ENCODE data around the gene PRKG1.
"Not testable (repeated sequence)": the region's sequence is repeated elsewhere in the genome, so short reads cannot be mapped to it uniquely, and the experiment has no call there.

The PRKG1 gene

DNA sequence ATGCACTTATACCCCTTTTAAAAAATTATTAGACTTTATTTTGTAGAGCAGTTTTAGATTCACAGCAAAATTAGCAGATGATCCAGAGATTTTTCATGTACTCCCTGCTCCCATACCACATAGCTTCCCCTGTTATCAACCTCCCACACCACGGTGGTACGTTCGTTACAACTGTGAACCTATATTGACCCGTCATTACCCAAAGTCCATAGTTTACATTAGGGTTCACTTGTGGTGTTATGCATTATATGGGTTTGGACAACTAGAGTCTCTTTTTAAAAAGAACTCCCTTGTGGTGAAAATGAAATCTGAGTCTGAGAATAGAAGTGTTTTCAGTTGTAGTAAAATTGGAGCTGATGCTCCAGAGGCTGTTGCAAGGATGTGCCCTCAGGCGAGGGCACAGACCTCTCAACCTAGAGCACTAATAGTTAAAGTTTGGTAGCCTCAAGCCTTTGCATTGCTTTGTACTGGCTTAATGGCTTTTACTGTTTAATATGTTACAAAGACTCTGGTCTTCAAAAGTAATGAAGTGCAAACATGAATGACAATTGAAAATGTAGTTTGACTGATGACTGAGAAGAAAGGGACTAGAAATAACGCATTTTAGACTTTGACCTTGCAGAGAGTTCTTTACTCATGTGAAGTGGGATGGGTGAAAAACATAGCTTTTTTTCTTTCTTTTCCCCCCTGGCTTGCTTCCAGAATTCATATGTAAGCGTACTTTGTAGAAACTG, 655.7 kb downstream of the PRKG1 start:
- no peak for DNase-seq

DNA sequence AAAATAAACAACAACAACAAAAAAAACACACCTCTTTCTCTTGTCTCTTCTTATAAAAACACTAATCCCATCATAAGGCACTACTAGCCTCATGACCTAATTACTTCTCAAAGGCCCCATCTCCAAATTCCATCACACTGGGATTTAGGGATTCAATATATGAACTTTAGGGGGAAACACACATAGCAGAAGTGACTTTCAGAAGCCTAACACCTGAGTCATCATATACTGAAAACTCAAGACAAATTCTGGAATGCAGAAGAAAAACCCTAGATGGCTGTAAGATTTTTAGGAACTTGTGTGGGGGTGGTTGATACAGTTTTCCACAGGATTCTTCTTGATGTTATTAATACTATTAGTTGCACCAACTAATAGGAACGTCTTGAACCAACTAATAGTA, 658.8 kb downstream of the PRKG1 start:
- no peak for DNase-seq

DNA sequence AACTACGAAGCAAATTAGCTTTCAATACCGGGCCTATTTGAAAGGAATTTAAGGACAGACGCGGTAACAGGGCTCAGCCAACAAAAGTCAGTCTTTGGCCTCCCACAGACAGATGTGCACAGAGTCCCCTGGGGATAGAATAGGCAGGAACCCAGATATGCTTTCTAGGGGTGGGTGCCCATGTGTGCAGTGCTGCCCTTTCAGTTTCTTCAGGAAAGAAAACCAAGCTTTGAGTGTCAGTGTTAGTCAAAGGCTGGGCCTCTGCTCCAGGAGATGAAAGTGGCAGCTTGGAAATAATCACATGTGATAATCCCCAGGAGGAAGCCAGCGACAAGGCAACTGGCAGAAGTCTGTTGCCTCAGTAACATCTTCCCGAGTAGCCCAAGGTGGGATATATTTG, 668.9 kb downstream of the PRKG1 start:
- no peak for DNase-seq

DNA sequence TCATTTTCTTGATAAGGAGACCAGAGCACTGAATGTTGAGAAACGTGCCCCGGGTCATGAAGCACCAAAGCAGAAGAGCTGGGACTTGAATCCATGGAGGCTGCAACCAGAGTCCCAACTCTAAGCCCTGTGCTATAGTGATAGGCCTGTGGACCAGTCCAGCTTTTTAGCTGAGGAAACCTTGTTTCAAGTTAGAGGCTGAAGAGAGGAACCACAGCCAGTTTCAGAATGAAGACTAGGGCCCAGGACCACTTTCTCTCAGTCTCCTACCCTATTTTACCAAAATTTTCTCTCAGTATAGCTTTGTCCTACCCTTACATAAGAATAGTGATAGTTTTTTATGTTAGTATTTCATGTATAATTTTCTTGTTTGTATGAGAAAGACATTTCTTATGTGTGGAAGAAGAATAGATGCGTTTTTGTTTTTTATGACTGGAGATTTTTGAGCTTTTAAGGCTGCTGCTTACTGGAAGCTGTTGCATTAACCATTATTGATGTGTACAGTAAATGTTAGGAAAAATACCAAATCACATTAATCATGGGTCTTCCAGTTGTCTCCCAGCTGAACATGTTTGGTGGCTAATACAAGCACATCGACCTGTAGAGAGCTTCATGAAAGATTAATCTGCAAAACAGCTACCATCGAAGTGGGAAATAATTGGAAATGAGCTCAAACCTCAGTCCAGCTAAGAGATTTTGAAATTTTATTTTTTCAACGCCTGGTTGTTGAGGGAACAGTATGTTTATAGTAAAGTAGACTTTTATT, 670.1 kb downstream of the PRKG1 start:
- DNase-seq: no peak

DNA sequence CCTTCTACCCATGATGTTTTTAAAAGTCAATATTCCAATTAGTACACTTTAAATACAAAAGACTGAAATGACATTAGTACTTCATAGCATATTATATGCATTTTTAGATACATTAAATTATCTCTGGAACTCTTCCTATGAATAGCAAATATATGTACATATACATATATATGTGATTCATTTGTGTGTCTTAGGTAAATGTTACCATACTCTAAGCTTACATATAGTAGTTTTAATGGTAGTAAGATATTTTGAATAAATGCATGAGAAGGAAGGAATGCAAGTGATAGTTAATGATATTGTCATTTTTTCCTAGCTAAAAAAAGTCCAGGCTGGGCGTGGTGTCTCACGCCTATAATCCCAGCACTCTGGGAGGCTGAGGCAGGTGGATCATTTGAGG, 671.1 kb downstream of the PRKG1 start:
- DNase-seq: no peak

DNA sequence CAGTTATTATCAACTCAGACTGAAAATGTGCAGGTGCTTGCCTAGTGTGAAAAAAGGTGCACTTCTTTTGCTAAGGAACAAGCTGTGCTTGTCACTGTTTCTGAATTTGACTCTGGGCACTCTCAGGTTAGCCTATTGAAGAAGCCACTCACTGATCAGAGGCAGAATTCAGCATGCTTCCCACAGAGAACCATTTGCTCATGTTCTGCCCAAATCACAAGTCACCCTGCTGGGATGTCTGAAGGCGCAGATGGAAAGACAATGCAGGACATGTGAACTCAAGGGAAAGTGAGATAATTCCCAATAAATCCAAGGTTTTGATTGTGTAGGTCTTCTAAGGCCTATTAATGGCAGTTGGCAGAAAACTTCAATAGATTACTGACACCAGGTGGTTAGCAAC, 672.9 kb downstream of the PRKG1 start:
- DNase-seq: no peak

DNA sequence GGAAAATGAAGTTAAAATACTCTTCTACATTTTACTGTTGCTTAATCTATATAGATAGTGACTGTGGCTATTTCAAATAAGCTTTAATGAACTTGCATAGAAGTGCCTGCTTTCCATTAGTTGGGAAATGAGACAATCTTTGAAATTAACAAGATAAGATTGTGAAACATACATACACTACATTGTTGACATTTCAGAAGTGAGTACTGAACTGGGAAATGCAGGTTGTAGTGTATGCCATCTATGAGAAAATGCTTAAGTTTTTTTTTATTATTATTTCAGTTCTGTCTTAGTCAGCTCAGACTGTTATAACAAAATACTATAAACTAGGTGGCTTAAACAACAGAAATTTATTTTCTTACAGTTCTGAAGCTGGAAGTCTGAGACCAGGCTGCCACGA, 674.7 kb downstream of the PRKG1 start:
- DNase-seq: no peak

DNA sequence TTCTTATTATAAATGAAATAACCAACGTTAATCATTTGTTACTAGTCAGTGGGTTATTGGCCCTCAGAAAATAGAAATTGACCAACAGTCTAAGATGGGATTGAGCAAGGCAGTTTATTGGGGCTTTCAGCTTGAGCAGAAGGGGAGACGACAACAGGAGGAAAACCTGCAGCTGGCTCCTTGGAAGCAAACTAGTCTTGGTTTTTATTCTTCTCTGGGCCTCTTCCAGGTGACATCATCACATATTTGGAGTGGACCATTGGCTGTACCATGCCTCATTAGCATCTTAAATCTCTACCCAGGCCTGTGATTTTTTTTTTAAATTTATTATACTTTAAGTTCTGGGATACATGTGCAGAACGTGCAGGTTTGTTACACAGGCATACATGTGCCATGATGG, 684.1 kb downstream of the PRKG1 start:
- no peak for DNase-seq

DNA sequence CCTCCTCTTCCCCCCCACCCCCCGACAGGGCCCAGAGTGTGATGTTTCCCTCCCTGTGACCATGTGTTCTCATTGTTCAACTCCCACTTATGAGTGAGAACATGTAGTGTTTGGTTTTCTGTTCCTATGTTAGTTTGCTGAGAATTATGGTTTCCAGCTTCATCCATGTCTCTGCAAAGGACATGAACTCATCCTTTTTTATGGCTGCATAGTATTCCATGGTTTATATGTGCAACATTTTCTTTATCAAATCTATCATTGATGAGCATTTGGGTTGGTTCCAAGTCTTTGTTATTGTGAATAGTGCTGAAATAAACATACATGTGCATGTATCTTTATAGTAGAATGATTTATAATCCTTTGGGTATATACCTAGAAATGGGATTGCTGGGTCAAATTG, 684.6 kb downstream of the PRKG1 start:
- DNase-seq: not testable (repeated sequence)

DNA sequence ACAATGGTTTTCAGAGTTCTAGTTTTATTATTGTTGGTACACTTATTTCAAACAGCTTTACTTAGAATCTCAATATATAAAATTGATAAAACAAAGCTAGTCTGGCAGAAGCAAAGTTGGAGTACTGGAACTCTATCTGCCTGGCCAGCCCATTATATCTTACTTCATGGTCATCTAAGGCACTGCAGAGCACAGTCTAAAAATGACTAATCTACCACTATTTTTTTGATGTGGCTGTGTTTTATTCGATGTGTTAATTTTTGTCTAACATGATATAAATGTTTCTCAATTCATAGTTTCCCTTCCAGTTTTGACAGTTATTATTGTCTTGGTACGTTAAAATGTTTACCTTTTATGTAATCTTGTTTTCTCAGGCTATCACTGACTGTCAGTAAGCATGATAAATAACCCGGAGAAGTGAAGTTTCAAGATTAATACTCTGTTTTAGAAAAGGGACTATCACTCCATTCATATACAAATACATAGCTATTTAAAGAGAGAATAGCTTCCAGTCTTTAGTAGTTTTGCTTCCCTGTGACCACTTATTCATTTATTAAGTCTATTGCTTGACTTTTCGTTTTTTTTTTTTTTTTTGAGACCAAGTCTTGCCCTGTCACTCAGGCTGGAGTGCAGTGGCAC, 685.7 kb downstream of the PRKG1 start:
- DNase-seq: no peak

DNA sequence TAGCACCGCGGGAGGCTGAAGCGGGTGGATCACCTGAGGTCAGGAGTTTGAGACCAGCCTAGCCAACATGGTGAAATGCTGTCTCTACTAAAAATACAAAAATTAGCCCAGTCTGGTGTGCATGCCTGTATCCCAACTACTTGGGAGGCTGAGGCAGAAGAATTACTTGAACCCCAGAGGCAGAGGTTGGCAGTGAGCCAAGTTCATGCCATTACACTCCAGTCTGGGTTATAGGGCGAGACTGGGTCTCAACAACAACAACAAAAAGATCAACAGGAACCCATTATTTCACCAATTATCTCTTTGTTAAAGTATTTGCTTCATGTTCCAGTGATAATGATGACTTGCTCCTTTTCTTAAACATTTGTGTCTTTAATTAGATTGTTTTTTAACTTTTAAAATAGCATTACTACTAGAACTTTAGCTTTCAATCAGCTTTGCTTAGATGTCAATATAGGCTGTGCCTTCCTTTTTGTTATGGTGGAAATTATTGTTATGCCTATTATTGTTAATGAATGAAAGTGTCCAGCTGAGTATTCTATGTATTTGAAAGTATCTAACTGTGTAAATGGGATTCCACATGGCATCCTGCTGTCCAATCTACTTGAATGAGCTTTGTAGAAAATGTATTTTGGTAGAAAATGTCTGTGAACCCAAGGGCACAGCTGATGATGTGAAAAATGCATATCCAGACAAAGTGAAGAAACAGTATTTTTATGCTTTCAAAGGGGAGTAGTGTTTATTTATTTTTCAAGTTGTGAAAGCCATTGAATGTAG, 686.8 kb downstream of the PRKG1 start:
- DNase-seq: no peak

DNA sequence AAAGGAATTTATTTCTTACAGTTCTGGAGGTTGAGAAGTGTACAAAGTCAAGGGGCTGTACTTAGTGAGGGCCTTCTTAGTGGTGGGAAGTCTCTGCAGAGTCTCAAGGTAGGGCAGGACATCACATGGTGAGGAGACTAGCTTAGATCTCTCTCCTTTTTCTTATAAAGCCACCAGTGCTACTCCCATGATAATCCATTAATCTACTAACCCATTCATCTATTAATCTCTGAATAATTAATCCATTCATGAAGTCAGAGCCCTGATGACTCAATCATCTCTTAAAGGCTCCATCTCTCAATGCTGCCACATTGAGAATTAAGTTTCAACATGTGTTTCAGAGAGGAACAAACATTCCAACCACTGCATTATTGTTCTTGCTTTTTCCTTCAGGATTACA, 689.5 kb downstream of the PRKG1 start:
- no peak for DNase-seq

DNA sequence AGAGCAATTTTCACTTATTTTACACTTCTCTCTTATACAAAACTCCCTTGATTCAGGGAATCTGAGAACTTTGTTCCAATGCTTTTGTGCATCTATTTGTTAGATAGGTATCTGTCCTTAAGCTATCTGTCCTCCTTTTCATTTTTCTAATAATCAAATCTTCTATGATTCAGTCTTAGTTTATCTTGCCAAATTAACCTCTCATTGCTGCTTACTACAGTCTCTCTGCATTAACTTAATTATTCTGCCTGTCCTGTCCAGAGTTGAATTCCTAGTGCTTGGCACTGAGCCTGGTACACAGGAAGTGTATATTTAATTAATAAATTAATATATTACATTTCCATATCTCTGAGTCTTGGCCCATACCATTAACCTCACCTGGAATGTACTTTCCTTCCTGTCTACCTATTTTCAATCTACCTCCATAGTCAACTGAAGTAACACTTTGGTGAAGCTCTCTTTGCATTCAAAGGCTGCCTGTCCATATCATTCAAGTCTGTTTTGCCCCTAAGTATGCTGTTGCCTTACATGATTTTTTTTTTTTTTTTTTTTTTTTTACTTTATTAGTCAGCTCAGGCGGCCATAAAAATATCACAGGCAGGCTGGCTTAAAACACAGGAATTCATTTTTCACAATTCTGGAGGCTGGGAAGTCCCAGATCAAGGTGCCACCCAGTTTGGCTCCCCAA, 691.1 kb downstream of the PRKG1 start:
- DNase-seq: no peak

DNA sequence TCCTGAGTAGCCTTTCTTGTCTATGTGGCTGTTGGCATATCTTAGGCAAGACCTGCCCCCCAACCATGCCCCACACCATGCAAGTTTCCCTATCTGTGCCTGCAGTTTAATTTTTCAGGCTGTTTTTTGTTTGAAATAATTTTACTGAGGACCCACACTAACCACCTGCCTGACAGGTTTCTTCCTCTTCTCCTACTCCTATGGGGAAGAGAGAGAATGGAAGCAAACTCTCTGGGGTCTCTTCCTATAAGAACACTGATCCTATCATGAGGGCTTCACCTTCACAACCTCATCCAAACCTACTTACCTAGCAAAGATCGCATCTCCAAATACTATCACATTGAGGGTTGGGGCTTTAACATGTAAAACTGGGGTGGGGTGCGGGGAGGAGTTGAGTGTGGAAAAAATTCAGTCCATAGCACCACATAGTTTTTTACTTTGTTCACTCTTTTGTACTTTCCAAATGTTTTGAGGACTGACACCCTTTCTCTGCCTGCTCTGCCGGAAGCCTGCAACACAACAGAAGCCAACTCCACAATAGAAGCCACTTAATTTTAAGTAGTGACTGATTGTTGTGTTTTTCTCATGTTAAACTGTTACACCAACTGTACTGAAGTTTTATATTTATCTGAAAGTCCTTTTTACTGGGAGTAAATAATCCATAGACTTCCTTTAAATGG, 692.3 kb downstream of the PRKG1 start:
- no peak for DNase-seq

DNA sequence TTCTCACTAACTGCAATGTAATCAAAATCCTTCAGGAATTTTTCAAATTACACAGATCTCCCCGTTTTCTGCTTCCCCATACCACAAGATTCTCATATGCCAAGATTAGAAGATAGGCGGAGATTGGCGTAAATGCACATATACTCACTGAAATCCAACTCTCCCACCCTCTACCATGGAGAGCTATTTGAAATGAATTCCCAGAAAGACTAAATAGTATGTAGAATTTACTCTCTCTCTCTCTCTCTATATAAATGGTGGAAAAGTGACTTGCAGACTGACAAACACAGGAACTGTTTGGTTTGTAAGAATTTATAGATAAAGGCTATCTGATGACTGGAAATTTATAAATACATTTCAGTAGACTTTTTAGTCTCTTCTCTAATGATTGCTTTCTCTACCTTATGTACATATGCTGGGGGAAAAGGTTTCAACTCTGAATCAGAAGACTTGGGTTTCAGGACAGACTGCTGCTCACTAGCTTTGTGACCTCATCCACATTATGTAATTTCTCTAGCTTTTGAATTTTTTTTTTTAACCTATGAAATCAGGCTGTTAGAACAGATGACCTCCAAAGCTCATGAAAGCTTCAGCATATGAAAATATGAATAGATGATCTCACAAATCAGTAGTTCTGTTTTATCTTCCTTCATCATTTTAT, 692.9 kb downstream of the PRKG1 start:
- DNase-seq: no peak

DNA sequence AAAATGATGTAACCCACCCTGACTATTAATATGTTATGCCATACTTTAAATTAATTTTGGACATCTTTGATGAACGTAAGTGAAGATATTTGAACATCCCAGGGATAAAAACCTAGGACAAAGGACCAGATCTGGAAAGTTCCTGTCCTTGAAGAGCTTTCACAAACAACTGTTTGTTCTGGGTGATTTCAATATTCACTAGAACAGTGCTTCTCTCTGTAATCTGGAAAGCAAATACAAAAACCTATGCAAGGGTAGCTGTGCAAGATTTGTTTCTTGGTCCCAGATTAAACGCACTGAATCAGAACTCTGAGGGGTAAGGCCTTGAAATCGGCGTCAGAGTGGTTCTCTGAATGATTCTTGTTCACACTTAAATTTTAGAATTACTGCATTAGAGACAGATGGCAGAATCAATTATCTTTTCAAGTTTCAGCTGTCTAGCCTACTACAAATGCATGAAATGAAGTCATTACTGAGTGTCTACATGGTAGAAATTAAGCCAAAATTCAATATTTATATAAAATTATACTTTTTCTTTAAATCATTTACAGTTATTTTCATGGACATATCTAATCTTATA, 694.7 kb downstream of the PRKG1 start:
- no peak for DNase-seq

DNA sequence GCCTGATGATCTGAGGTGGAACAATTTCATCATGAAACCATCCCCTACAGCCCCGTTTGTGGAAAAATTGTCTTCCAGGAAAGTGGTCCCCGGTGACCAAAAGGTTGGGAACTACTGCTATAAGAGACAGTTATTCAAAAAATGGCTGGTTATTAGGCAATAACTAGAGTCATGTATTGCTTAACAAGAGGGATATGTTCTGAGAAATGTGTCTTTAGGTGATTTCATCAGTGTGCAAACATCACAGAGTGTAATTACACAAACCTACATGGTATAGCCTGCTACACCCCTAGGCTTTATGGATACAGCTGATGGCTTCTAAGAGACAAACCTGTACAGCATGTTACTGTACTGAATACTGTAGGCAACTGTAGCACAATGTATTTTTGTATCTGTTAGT, 696.4 kb downstream of the PRKG1 start:
- no peak for DNase-seq

DNA sequence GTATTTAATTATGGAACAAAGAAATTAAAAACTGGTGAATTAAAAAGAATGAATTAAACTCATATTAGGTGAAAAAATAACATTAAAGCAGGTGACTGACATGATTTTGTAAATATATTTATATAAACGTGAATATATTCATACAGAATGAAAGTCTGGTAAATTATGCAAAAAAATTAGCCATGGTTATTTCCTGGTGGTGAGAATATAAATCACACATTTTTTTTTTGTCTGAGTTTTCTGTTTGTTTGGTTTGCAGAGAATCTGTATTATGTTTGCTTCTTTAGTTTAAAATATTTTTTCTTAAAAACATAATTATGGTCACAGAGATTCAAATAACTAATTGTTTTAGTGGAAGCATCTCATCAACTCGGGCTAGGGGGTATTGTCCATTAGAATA, 698.1 kb downstream of the PRKG1 start:
- no peak for DNase-seq

DNA sequence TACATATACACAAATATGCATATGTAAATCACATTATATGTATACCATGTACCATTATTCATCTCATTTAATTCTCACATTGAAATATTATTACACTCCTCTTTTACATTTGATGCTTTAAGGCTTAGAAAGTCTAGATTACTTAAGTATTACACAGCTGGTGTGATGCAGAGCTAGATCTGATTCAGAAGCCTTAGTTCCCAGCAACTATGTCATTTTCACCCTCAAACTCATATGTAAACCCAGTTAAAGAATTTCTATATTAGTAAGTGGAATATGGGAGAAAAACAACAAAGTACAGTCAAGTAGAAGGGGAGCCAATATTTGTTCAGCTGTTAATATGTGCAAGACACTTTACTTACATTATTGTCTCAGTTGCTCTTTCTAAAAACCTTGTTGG, 699.4 kb downstream of the PRKG1 start:
- DNase-seq: no peak

DNA sequence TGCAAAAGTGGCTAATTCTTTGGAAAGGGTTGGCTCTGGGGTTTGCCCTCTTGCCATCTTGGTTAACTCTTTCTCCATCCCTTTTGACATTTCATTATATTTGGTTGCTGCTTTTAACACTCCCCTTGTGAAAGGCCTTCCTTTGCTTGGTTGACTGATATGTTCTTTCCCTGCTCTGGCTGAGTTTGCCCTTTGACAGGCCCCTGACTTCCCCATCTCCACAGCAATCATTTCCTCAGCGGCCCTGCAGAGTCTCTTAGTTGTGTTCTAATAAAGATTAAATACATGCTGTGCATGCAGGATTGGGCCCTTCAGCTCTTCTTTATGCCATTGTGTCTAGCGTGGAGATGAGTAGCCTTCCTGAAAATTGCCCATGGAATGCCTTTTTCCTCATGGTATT, 709.7 kb downstream of the PRKG1 start:
- no peak for DNase-seq

DNA sequence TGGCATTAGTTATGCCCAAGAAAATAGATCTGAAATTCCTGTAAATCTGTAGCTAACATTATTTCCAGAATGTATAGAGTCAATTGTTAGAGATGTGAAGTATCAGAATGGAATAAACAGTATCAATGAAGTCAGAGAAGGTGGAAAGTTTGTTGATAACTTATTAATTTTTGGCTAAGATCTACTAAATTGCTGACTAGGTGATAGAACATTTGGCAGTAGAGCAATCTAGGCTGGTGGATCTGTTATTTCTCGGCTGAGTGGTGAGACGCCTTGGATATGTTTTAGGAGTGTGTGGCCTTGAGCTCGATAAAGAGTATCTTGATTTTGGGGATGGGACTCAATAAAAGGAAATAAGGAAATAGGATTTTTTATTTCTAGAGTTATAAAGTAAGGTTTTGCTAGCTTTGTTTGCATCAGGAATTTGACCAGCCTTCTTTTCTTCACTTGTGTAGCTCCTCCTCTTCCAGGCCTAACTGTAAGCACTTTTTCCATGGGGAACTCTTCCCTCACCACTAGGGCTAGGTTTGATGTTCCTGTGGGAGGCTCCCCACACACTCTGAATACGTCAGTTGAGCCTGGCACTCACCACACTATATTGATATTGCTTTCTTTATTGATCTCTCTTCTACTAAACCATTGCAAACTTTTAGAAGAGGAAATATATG, 711.9 kb downstream of the PRKG1 start:
- no peak for DNase-seq
